Measurements from ENCODE around the gene FAM171A1. TPM values are rescaled to one million over a fixed set of nuclear protein-coding genes. Genes with fewer than 3 reads are reported as not detected.

The FAM171A1 gene
- polyA plus RNA-seq, 1 of the 3 experiments (the other 2 are of a cell fraction) = 26.3 TPM

- TF ChIP-seq ZBTB33 (IDR thresholded peaks at IDR 0.05; ENCODE audit: borderline replicate concordance, low read depth) (no peak), MEF2A (IDR thresholded peaks at IDR 0.05; ENCODE audit: borderline replicate concordance, low read depth) (no peak), USF1 (IDR thresholded peaks at IDR 0.05; ENCODE audit: borderline replicate concordance, low read depth) (no peak), IRF3 (IDR thresholded peaks at IDR 0.05; ENCODE audit: low read depth, low read length) (no peak), TEAD4 (IDR thresholded peaks at IDR 0.05; ENCODE audit: borderline replicate concordance, insufficient read depth) (no peak), EZH2phosphoT487 (IDR thresholded peaks at IDR 0.05; ENCODE audit: borderline replicate concordance, low read depth) (no peak), FOXJ3 (CRISPR knock-in tag; IDR thresholded peaks at IDR 0.05) (no peak), CHD2 (IDR thresholded peaks at IDR 0.05; ENCODE audit: low read length, partially characterized antibody) (no peak), MAX (IDR thresholded peaks at IDR 0.05; ENCODE audit: low read depth) (no peak), USF2 (IDR thresholded peaks at IDR 0.05; ENCODE audit: borderline replicate concordance, low read depth, low read length) (no peak), MXI1 (IDR thresholded peaks at IDR 0.05; ENCODE audit: low read depth, low read length) (no peak), NRF1 (IDR thresholded peaks at IDR 0.05; ENCODE audit: low read depth, low read length) (no peak), NFIC (IDR thresholded peaks at IDR 0.05; ENCODE audit: borderline replicate concordance) (no peak), ELF1 (IDR thresholded peaks at IDR 0.05) (no peak), RCOR1 (IDR thresholded peaks at IDR 0.05; ENCODE audit: low read length) (no peak), REST (IDR thresholded peaks at IDR 0.05; ENCODE audit: low read depth, low read length) (no peak), TAF1 (IDR thresholded peaks at IDR 0.05; ENCODE audit: borderline replicate concordance, low read depth, low read length) (no peak)
- Histone ChIP-seq H3K9ac (no peak overlapping the region), H3K4me2 (no peak overlapping the region), H3K9me3 (no peaks in the 10 kb centered on the region), H2AFZ (ENCODE audit: low read depth) (no peak overlapping the region), H3K4me3 (ENCODE audit: low read depth in 2 of 2, low read length in 1 of 2) (no peak overlapping the region), H3K4me1 (ENCODE audit: control insufficient read depth in 1 of 2, insufficient read depth in 2 of 2, low read depth in 1 of 2, low read length in 1 of 2) (no peaks in the 10 kb centered on the region), H3K79me2 (ENCODE audit: insufficient read depth) (no peaks in the 10 kb centered on the region), H4K20me1 (ENCODE audit: insufficient read depth) (no peaks in the 10 kb centered on the region), H3K27me3 (ENCODE audit: insufficient read depth) (no peaks in the 10 kb centered on the region; the same call in 1 of the 2 replicates), H3K36me3 (replicated peaks in 1 of 2; ENCODE audit: control insufficient read depth in 1 of 2, insufficient read depth in 2 of 2, low read length in 1 of 2) (no peaks in the 10 kb centered on the region), H3K27ac (ENCODE audit: low read depth in 2 of 2, low read length in 1 of 2) (no peak overlapping the region), H3K9me2 (no peaks in the 10 kb centered on the region), H3F3A (replicated peaks; ENCODE audit: insufficient read depth) (no peaks in the 10 kb centered on the region)
- POLR2A ChIA-PET = no interaction called here
- no peak for DNase-seq
- CTCF ChIA-PET = no interaction called here
- WGBS (ENCODE audit: low lambda C conversion rate) = 47% methylated on average over 5 of the region's 5 CpGs
Measured at GRCh38 chr10:15387021-15387420, 15.9 kb upstream of the FAM171A1 start.
